Keratinocyte (primary cell): ENCODE measurements around the gene MEA1. TPM values are rescaled to one million over a fixed set of nuclear protein-coding genes. Genes with fewer than 3 reads are reported as not detected.

Source experiments
- DNase-seq: peaks from one replicate; pipeline ENCODE4 v3.0.0-alpha.2; 2011; ENCODE audit warnings: low read depth, missing footprints, low spot score
- FAIRE-seq: peaks from 2 replicates; lab custom pipeline; 2011; peaks lifted over from hg19 to GRCh38; lab: Jason Lieb, UNC
- H2AFZ ChIP-seq: 2 replicates; pipeline ENCODE4 v1.6.0; 2012; ENCODE audit warnings: low read length, control low read depth, inconsistent platforms; ENCODE audit not compliant: control insufficient read depth
- H3K27ac ChIP-seq: 2 replicates; pipeline ENCODE4 v1.5.1; 2011; ENCODE audit warnings: low read length; ENCODE audit not compliant: control insufficient read depth, insufficient read depth
- H3K27me3 ChIP-seq: 3 replicates; pipeline ENCODE4 v1.6.0; 2011; ENCODE audit warnings: low read length; ENCODE audit not compliant: control insufficient read depth, insufficient read depth; ENCODE audit errors: extremely low read depth
- H3K36me3 ChIP-seq, 2 experiments: 2 replicates in 1 of 2; 3 replicates in 1 of 2; pipeline ENCODE4 v1.5.1; 2011; ENCODE audit warnings: low read length in 2 of 2, mild to moderate bottlenecking in 1 of 2; ENCODE audit not compliant: control insufficient read depth in 2 of 2, insufficient read depth in 2 of 2; ENCODE audit errors: extremely low read depth in 1 of 2
- H3K4me1 ChIP-seq: 3 replicates; pipeline ENCODE4 v1.5.1; 2011; ENCODE audit warnings: low read length; ENCODE audit not compliant: control insufficient read depth, insufficient read depth; ENCODE audit errors: extremely low read depth
- H3K4me2 ChIP-seq: 3 replicates; pipeline ENCODE4 v1.6.0; 2011; ENCODE audit warnings: low read depth, low read length; ENCODE audit not compliant: control insufficient read depth, insufficient read depth; ENCODE audit errors: extremely low read depth
- H3K4me3 ChIP-seq, 3 experiments: fragments of 200-600 bp in 1 of 3; sonication (generic) in 1 of 3; 2 replicates in 2 of 3; 3 replicates in 1 of 3; pipeline ENCODE4 v1.5.1; 2011 to 2016; ENCODE audit warnings: low read length in 3 of 3, mild to moderate bottlenecking in 3 of 3, control low read depth in 2 of 3, inconsistent platforms in 1 of 3, low read depth in 1 of 3, mixed read lengths in 1 of 3, mixed run types in 1 of 3, moderate library complexity in 1 of 3; ENCODE audit not compliant: control insufficient read depth in 2 of 3, insufficient read depth in 2 of 3; ENCODE audit errors: extremely low read depth in 1 of 3
- H3K79me2 ChIP-seq: 2 replicates; pipeline ENCODE4 v1.6.0; 2012; ENCODE audit warnings: low read length; ENCODE audit not compliant: control insufficient read depth, insufficient read depth
- H3K9ac ChIP-seq: 3 replicates; pipeline ENCODE4 v1.6.0; 2011; ENCODE audit warnings: low read length; ENCODE audit not compliant: control insufficient read depth, insufficient read depth; ENCODE audit errors: extremely low read depth
- H3K9me1 ChIP-seq: 3 replicates; pipeline ENCODE4 v1.6.0; 2011; ENCODE audit warnings: low read length; ENCODE audit not compliant: control insufficient read depth, insufficient read depth; ENCODE audit errors: extremely low read depth
- H3K9me3 ChIP-seq: 2 replicates; pipeline ENCODE4 v1.5.1; 2012; ENCODE audit warnings: low read depth, low read length; ENCODE audit not compliant: control insufficient read depth
- H4K20me1 ChIP-seq: 3 replicates; pipeline ENCODE4 v1.6.0; 2011; ENCODE audit warnings: low read length; ENCODE audit not compliant: control insufficient read depth, insufficient read depth; ENCODE audit errors: extremely low read depth
- CTCF ChIP-seq, 3 experiments: IDR thresholded peaks in 1 of 3; conservative IDR thresholded peaks in 1 of 3; optimal IDR thresholded peaks in 1 of 3; 2 replicates in 2 of 3; 3 replicates in 1 of 3; pipeline versions ENCODE3 to v1.5.1; 2011; ENCODE audit warnings: low read length in 3 of 3, mild to moderate bottlenecking in 3 of 3, moderate library complexity in 2 of 3, control low read depth in 1 of 3, inconsistent platforms in 1 of 3; ENCODE audit not compliant: insufficient read depth in 2 of 3; ENCODE audit errors: extremely low read depth in 1 of 3
- EZH2 ChIP-seq: IDR thresholded peaks from one replicate; pipeline ENCODE4 v1.6.1; 2012; ENCODE audit warnings: inconsistent platforms, mild to moderate bottlenecking, low read length, moderate library complexity
- dilution Hi-C: fragments of 300-500 bp; cut with MboI; formaldehyde crosslinking; loops from one replicate; pipeline ENCODE4 v1.7.0; 2020; ENCODE audit warnings: low sequenced_read_pairs; ENCODE audit not compliant: extremely low pct_ligation_motif_present
- polyA plus RNA-seq, 5 experiments: library from polyadenylated mRNA; depleted of rRNA in 3 of 5; stranded (reverse) in 3 of 5; stranded (forward) in 1 of 5; unstranded in 1 of 5; fragments of >200 nt; gene quantifications; 1 replicate in 1 of 5; 2 replicates in 3 of 5; 3 replicates in 1 of 5; pipeline versions ENCODE4 v1.2.1 to v1.2.3, GENCODE V29; 2011 to 2012; ENCODE audit warnings: missing spikeins in 2 of 5, low read depth in 1 of 5, low replicate concordance in 1 of 5

MEA1 gene
- polyA plus RNA-seq, 1 donor (not counting 4 experiments of a cell fraction or from before 2014, with no cell fraction given): 76.1 TPM

- H3K4me3 ChIP-seq: no peak overlapping the region
- no peak for DNase-seq
- FAIRE-seq: no peak
- dilution Hi-C loops: no loop called here
- no peaks in the 10 kb centered on the region for H3K9me3 ChIP-seq
- no peak overlapping the region for H3K27ac ChIP-seq
- no peak overlapping the region for H3K9ac ChIP-seq
- TF ChIP-seq EZH2 (no peak), CTCF (optimal IDR thresholded peaks at IDR 0.05 in 1 of 3, IDR thresholded peaks at IDR 0.05 in 1 of 3, conservative IDR thresholded peaks at IDR 0.05 in 1 of 3; ENCODE audit: extremely low read depth in 1 of 3, insufficient read depth in 2 of 3, low read length in 3 of 3) (no peak)
- H3K4me2 ChIP-seq: no peak overlapping the region
- H3K79me2 ChIP-seq: no peaks in the 10 kb centered on the region
- H2AFZ ChIP-seq: no peak overlapping the region
- H3K9me1 ChIP-seq: no peaks in the 10 kb centered on the region
- no peaks in the 10 kb centered on the region for H3K4me1 ChIP-seq
- H4K20me1 ChIP-seq: no peaks in the 10 kb centered on the region
- H3K27me3 ChIP-seq: no peaks in the 10 kb centered on the region
- peaks cover 34 to 38% of the 10 kb centered on the region in 2 experiments for H3K36me3 ChIP-seq
Observed at GRCh38 chr6:43040542-43041257, 27.0 kb upstream of the MEA1 start.

- no peak overlapping the region for H3K27ac ChIP-seq
- dilution Hi-C loops: no loop called here
- no peak for TF ChIP-seq EZH2
- TF ChIP-seq CTCF (optimal IDR thresholded peaks at IDR 0.05 in 1 of 3, IDR thresholded peaks at IDR 0.05 in 1 of 3, conservative IDR thresholded peaks at IDR 0.05 in 1 of 3; ENCODE audit: extremely low read depth in 1 of 3, insufficient read depth in 2 of 3, low read length in 3 of 3): no peak
- no peaks in the 10 kb centered on the region for H3K9me3 ChIP-seq
- H3K4me3 ChIP-seq: no peak overlapping the region
- H3K9ac ChIP-seq: no peak overlapping the region
- H3K4me2 ChIP-seq: no peak overlapping the region
- peaks cover 34 to 38% of the 10 kb centered on the region in 2 experiments for H3K36me3 ChIP-seq
- no peaks in the 10 kb centered on the region for H3K4me1 ChIP-seq
- H2AFZ ChIP-seq: no peak overlapping the region
- no peaks in the 10 kb centered on the region for H3K9me1 ChIP-seq
- H4K20me1 ChIP-seq: no peaks in the 10 kb centered on the region
- H3K79me2 ChIP-seq: no peaks in the 10 kb centered on the region
- no peaks in the 10 kb centered on the region for H3K27me3 ChIP-seq
- no peak for DNase-seq
- FAIRE-seq: no peak
Observed at GRCh38 chr6:43038727-43039126, 25.0 kb upstream of the MEA1 start.
